Gastroesophageal sphincter (tissue), 3 donors: ENCODE results near the gene PRRX2.

ENCODE experiments used
- CTCF ChIP-seq, 4 experiments: fragments of 200-600 bp in 2 of 4; fragments of 450-650 bp in 2 of 4; sonication (generic) in 1 of 4; IDR thresholded peaks; one replicate each; pipeline ENCODE4 v1.5.1; 2017 to 2019; ENCODE audit warnings: antibody characterized with exemption in 4 of 4, mild to moderate bottlenecking in 2 of 4, moderate library complexity in 2 of 4
- POLR2A ChIP-seq, 2 donors: fragments of 450-650 bp; IDR thresholded peaks; one replicate each; pipeline ENCODE4 v1.6.1; 2017; ENCODE audit warnings: antibody characterized with exemption in 2 of 2, mild to moderate bottlenecking in 2 of 2, moderate library complexity in 1 of 2
- POLR2AphosphoS5 ChIP-seq: sonication (generic); formaldehyde crosslinking; IDR thresholded peaks from one replicate; pipeline ENCODE4 v1.6.1; 2017; ENCODE audit warnings: antibody characterized with exemption

GRCh38 chr9:129752900-129753729 is 87.7 kb downstream of the PRRX2 start, which contains the start of gene PTGES:
- TF ChIP-seq CTCF (IDR thresholded peaks at IDR 0.05) = no peak
- no peak for TF ChIP-seq POLR2A (IDR thresholded peaks at IDR 0.05)
- TF ChIP-seq POLR2AphosphoS5 = no peak
